Measurements from ENCODE around the gene EHD1.
A peak's percentile ranks its signal among the peaks of the same experiment; 100 is the strongest.
"Not testable (repeated sequence)": the region's sequence is repeated elsewhere in the genome, so short reads cannot be mapped to it uniquely, and the experiment has no call there.

EHD1 gene

GRCh38 chr11:64849598-64850356 is 28.6 kb downstream of the EHD1 start:
- Histone ChIP-seq H3K36me3 (ENCODE audit: control insufficient read depth, insufficient read depth, low read length) (peaks cover 19% of the 10 kb centered on the region), H3K4me3 (replicated peaks; ENCODE audit: low read depth, low read length) (no peak overlapping the region), H3K27me3 (replicated peaks; ENCODE audit: control insufficient read depth, insufficient read depth, low read length) (no peaks in the 10 kb centered on the region)
- no peak for TF ChIP-seq CTCF (IDR thresholded peaks at IDR 0.05; ENCODE audit: insufficient read depth, low read length, poor library complexity, severe bottlenecking)
- no peak for DNase-seq (ENCODE audit: extremely low read depth, insufficient read length)

GRCh38 chr11:64848826-64849597 is 29.4 kb downstream of the EHD1 start:
- DNase-seq (ENCODE audit: extremely low read depth, insufficient read length), result no peak
- Histone ChIP-seq H3K36me3 (ENCODE audit: control insufficient read depth, insufficient read depth, low read length) (peaks cover 11% of the 10 kb centered on the region), H3K27me3 (replicated peaks; ENCODE audit: control insufficient read depth, insufficient read depth, low read length) (no peaks in the 10 kb centered on the region), H3K4me3 (replicated peaks; ENCODE audit: low read depth, low read length) (no peak overlapping the region)
- TF ChIP-seq CTCF (IDR thresholded peaks at IDR 0.05; ENCODE audit: insufficient read depth, low read length, poor library complexity, severe bottlenecking), result peak; percentile 40

GRCh38 chr11:64848214-64848825 is 30.1 kb downstream of the EHD1 start:
- no peaks in the 10 kb centered on the region for H3K27me3 ChIP-seq (replicated peaks; ENCODE audit: control insufficient read depth, insufficient read depth, low read length)
- no peak overlapping the region for H3K4me3 ChIP-seq (replicated peaks; ENCODE audit: low read depth, low read length)
- no peak for DNase-seq (ENCODE audit: extremely low read depth, insufficient read length)
- peaks cover 7% of the 10 kb centered on the region for H3K36me3 ChIP-seq (ENCODE audit: control insufficient read depth, insufficient read depth, low read length)
- TF ChIP-seq CTCF (IDR thresholded peaks at IDR 0.05; ENCODE audit: insufficient read depth, low read length, poor library complexity, severe bottlenecking), result no peak

- TF ChIP-seq CTCF (IDR thresholded peaks at IDR 0.05; ENCODE audit: insufficient read depth, low read length, poor library complexity, severe bottlenecking), result peak; percentile 91
- DNase-seq (ENCODE audit: extremely low read depth, insufficient read length), result peak; percentile 80
- no peaks in the 10 kb centered on the region for H3K27me3 ChIP-seq (replicated peaks; ENCODE audit: control insufficient read depth, insufficient read depth, low read length)
- no peak overlapping the region for H3K4me3 ChIP-seq (replicated peaks; ENCODE audit: low read depth, low read length)
- peaks cover under 1% of the 10 kb centered on the region; the same call in 1 of the 2 replicates for H3K36me3 ChIP-seq (ENCODE audit: control insufficient read depth, insufficient read depth, low read length)
Observed at GRCh38 chr11:64846998-64847666, 31.3 kb downstream of the EHD1 start.

GRCh38 chr11:64845776-64846129 is 32.7 kb downstream of the EHD1 start:
- not testable (repeated sequence) for DNase-seq (ENCODE audit: extremely low read depth, insufficient read length); H3K27me3 ChIP-seq (replicated peaks; ENCODE audit: control insufficient read depth, insufficient read depth, low read length); H3K4me3 ChIP-seq (replicated peaks; ENCODE audit: low read depth, low read length); H3K36me3 ChIP-seq (ENCODE audit: control insufficient read depth, insufficient read depth, low read length)

Measured in GM06990 (cell line).